Measurements from ENCODE around the gene CD6.

Gene CD6

DNA sequence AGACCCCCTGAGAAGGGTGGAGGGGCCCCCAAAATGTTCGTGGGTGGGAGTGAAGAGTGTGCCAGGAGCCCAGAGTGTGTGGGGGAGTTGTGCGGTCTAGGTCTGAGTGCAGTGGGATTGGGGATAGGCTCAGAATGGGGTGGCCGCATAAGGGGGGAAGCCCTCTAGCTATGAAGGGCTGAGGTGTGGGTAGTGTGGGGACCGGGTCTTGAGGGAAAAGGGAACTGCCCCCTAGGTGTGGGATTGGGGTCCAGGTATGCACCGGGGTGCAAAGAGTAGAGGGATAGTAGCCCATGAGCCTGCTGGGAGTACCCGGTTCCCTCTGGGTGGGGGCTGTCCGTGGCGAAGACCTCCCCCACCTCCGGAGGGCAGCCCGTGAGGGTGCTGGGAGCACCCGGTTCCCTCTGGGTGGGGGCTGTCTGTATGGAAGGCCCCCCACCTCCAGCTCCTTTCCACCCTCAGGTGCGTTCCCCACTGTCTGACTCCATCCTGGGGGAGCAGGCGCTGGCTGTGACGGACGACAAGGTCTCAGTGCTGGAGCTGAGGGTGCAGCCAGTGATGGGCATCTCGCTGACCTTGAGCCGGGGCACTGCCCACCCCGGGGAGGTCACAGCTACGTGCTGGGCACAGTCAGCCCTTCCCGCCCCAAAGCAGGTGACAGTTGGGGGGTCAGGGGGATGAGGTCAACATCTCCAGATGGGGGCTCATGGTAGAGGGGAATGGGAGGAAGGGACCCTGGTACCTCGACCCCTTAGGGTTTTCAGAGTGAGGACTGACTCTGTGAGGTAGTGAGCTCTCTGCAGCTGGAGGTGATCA is 36.5 kb upstream of the CD6 start:
- no peak for DNase-seq

DNA sequence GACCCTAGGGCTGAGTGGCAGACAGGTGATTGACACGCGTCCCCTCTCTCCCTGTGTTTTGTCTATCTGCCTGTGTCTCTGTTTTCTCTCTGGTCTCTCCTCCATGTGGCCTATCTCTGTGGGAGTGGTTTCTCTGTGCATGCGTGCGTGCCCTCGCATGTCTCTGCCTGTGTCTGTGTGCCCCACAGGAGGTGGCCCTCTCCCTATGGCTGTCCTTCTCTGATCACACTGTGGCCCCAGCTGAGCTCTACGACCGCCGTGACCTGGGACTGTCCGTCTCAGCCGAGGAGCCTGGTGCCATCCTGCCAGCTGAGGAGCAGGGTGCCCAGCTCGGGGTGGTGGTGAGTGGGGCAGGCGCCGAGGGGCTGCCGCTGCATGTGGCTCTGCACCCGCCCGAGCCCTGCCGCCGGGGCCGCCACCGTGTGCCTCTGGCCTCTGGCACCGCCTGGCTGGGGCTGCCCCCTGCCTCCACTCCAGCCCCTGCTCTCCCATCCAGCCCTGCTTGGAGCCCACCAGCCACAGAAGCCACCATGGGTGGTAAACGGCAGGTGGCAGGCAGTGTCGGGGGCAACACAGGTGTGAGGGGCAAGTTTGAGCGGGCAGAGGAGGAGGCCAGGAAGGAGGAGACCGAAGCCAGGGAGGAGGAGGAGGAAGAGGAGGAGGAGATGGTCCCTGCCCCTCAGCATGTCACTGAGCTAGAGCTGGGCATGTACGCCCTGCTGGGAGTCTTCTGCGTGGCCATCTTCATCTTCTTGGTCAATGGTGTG is 35.6 kb upstream of the CD6 start:
- no peak for DNase-seq

DNA sequence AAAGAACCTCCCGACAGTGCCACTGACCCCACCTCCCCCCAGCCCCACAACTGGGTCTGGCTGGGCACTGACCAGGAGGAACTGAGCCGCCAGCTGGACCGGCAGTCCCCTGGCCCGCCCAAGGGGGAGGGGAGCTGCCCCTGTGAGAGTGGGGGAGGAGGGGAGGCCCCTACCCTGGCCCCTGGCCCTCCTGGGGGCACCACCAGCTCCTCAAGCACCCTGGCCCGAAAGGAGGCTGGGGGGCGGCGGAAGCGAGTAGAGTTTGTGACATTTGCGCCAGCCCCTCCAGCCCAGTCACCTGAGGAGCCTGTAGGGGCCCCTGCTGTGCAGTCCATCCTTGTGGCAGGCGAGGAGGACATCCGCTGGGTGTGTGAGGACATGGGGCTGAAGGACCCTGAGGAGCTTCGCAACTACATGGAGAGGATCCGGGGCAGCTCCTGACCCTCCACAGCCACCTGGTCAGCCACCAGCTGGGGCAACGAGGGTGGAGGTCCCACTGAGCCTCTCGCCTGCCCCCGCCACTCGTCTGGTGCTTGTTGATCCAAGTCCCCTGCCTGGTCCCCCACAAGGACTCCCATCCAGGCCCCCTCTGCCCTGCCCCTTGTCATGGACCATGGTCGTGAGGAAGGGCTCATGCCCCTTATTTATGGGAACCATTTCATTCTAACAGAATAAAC is 34.9 kb upstream of the CD6 start:
- no peak for DNase-seq

DNA sequence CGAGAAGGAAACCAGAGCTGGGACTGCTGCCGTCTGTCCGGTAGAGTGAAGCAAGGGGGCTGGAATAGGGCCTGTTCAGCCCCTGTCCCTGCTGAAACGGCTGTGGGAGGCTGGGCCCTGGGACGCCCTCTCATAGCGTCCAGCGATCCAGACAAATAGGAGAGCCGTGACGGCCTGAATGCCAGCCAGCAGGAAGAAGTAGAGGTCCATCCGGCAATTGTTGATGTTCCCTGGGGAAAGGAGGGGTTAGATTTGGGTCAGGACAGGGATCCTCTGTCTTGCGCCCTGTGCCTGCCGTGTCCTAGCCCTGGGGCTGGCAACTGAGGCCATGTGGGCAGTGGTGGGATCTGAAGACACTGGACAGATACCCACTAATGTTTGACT is 34.3 kb upstream of the CD6 start:
- no peak for DNase-seq

DNA sequence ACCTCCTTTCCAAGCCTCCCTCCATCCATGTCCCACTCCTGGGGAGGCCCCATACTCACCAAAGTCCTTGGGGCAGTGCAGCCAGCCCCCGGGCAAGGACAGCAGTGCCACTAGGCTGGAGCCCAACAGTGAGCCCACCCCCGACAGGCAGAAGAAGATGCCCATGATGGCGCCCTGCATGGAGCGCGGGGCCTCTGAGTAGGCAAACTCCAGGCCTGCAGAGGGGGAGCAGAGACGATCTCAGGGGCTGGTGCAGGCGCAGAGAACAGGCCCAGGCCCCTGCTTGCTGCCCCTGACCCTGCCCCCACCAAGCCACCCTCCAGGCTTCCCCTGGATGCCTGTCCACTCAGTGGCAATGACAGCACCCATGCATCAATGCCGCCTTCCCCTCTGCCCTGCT is 33.7 kb upstream of the CD6 start:
- DNase-seq = no peak

DNA sequence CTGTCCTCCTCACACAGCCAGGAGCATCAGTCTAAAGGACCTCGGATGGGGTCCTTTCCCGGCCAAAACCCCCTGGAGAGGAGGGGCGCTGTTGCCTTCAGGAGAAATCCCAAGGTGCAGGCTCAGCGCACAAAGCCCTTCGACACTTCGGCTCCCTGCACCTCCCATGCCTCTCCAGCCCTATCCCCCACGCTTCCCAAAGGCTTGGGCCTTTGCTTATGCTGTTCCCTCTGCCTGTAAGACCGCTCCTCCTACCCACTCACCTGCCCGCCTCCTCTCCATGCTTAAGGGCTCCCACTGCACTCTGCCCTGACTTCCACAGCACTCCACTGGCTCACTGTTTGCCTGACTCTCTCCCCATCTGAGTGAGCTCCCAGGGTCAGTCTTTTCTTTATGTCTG is 33.0 kb upstream of the CD6 start:
- no peak for DNase-seq

DNA sequence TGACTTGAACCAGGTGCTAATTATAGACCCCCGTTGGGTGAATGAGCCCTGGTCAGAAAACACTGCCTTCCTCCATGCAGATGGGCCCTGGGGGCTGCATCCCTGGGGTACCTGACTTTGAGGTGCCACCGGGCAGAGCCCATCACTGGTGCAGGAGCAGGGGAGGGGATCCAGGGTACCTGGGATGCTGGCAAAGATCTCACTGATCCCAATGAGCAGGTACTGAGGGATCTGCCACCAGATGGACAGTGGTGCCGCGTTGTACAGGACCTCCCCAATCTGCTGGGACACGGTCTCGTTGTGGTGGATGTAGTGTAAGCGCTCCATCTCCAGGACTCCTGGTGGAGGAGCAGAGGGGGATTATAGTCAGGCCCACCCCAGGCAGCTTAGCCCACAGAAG is 32.2 kb upstream of the CD6 start:
- DNase-seq = no peak

DNA sequence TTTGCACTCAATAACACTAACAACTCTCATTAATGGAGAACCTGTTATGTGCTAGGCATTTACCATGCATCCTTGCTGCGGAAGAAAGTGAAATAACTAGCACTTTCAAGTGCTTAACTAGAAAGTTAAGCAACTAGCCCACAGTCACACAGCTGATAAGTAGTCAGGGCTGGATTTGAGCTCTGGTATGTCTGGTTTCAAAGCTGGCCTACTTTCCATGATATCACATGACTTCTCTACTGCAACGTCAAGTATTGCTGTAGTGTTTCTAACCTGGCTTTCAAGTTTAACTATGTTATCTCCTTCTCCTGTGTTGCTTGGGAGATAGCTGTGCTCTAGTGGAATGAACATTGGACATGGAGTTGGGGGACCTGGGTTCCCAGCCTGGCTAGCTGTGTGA is 31.6 kb upstream of the CD6 start:
- DNase-seq = no peak

DNA sequence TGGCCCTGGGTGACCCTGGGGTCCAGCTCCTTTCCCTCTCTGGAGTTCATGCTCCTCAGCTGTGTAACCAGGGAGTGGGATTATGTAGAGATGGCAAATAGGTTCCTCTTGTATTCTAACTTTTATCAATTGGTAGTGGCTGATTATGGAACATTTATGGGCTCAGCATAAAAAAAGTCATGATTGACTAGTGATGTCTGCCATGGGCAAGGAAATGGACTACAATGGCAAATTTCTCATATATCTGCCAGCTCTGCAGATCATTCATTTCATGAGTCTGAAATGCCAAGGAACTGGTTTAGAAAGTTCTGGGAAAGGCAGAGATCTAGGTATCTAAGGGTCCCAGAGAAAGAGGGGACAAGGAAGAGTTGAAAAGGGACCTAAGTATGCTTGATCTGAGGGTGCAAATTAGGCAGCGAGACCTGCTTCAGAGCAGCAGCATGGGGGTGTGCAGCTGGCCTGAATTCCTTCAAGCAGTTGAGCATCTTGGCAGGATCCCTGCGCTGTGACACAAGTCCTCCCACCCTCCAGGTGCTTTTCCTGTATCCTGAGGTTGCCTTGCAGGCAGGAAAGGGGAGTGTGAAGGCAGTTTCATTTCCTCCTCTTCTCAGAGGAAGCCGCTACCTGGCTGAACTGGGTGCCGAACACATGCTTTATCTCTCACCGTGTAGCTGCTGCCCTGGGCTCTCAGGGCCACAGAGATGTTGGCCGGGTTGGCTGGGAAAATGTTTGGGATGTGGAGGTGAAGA is 29.9 kb upstream of the CD6 start:
- no peak for DNase-seq

DNA sequence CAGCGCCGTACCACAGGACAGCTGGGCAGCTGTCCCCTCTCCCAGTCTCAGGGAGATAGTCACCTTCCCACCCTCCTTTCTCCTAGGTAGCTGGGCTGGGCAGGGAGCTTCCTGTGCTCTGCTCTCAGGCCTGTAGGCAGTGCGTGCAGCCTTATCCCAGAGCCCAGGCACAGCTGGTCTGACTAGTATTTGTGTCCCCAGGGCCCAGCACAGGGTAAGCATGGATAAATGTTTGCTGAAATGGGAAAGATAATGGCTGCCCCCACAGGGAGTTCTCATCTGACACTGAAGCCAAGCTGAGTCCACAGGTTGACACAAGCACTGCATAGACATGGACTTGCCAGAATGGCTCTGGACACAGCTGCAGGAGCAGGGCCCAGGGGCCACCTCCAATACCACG is 29.3 kb upstream of the CD6 start:
- DNase-seq = no peak

DNA sequence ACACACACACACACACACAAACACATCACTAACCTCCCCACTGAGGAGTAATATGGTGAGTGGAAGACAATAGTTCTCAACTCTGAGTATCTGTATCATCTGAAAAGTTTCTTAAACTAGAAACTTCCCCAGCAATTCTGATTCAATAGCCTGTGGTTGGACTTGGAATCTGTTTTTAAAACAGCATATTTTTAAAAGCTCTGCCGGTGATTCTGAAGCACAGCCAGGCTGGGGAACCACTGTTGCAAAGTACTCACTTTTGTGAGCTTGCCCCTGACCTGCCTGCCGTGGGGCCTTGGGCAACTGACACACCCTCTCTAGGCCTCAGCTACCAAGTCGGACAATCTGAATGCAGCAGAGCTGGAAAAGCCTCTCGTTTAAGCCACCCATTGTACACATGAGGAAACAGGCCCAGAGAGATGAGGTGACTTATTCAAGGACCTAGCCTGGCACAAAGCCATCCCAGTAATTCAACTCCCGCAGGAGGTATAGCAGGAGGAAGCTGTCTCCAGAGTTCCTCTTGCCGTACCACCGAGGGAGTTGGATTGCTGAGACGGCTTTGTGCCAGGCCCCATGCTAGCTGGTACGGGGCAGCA is 28.4 kb upstream of the CD6 start:
- no peak for DNase-seq

DNA sequence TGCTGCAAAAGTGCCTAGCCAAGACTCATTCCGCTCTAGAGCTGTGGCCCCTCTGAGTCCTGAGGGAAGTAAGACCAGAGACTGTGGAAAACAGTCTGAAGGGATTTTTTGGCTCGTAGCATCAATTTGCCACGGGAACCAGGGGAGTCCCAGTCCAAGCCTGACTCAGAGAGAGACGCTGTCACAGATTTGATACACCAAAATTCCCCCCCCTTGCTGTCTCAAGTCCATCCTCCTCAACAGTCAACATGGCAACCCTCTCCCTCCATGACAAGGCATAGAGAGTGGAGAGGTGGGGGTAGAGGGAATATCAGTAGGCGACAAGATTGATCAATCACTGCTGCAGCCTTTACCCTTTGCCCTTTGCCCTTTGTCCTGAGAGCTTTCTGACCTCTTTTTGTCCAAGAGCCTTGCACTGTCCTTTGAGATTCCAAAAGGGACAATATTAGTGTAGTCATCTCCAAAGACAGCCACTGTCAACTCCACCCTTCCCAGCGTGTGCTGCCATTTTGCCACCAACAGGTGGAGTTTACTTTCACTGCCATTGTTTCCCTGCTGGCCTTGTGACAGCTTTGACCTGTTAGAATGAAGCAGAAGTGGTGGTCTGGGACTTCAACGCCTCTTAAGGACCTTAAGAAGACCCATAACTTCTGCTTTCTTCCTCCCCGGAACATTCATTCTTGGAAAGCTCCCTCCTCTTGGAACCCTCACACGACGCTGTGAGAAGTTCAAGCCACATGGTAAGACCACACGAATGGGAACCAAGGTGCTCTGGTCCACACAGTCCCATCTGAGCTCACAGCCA is 26.8 kb upstream of the CD6 start:
- DNase-seq = no peak

DNA sequence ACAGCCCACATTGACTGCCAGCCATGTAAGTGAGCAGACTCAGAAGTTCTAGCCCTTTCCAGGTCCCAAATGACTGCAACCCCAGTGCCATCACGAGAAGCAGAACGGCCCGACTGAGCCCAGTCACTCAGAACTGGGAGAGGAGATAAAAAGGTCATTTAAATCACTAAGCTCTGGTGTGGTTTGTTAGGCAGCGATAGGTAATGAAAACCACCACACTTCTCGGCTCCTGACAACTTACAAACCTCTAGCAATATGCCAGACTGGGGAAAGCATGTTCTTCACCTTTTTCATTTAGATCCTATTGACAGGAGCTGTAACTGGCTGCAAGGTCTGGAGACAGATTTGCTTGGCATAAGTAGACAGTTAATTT is 26.2 kb upstream of the CD6 start:
- no peak for DNase-seq

DNA sequence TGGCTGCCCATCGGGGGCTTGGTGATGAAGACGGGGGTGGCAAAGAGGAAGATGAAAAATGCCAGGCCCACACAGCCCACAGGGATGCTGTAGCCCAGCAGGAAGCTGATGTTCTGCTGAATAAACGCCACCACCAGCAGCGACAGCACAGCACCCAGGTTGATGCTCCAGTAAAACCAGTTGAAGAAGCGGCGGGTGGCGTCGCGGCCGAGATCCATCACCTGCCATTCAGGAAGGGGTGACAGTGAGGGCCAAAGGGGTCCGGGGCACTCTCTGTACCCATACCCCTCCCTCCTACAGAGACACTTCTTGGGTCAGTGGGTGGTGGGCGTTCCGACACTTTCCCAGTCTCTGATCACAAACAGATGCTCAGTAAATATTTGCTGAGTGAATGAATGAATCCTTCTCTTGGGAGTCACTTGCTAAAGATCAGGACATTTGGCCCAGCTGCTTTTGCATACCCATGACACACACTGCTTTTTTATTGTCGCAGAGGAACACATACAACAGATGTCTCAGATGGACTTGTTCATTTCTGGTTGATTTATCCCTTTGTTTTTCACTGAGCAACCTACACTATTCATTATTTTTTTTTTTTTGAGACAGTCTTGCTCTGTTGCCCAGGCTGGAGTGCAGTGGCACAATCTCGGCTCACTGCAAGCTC is 24.7 kb upstream of the CD6 start:
- DNase-seq = no peak

DNA sequence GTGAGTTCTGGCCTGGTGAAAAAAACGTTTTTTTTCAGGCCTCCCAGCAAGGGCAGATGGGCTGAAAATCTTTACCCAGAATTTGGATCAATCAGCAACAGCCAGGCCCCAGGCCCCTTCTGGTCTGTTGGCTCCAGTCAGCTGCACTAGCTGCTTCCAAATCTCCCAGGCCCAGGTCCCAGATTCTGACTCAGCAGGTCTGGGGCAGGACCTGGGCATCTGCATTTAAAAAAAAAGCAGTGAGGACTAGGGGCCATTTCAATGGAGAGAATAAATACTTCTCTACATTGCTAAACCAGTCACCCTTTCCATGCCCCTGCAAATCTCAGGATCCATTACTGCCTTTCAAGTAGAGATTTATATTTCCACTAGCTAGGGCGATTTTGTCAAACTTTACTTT is 23.8 kb upstream of the CD6 start:
- no peak for DNase-seq

DNA sequence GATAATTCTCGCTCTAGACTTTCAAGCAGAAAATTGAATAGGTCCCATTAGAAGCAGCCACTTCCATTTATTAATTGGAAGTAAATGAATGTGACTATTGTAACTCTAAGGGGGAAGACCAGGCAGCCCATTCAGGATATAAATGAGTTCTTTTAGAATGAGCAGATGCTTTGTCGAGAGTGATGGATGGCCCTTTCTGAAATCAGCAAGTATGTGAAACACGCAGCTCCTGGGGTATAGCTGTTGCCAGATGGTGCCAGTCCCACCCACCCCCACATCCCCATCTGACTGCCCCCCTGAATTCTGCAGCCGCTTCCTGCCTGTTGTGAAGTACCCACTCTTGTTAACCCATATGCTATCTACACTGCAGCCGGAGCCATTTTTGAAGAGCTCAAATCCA is 23.2 kb upstream of the CD6 start:
- no peak for DNase-seq

DNA sequence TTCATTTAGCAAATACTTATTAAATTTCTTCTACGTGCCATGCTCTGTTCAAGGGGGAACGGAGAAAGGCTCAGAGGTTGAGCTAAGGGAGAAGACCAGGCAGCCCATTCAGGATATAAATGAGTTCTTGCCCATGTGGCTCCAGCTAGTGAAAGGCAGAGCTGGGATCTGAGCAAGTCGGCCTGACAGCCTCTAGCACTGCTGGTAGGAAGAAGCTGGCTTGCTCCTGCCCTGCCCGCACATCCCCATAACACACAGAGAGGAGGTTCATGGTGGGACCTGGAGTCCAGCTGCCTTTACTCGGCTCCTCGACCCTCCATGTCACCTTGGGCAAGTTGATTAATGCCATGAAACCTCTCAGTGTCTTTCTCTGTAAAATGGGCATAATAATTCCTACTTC is 21.5 kb upstream of the CD6 start:
- no peak for DNase-seq

DNA sequence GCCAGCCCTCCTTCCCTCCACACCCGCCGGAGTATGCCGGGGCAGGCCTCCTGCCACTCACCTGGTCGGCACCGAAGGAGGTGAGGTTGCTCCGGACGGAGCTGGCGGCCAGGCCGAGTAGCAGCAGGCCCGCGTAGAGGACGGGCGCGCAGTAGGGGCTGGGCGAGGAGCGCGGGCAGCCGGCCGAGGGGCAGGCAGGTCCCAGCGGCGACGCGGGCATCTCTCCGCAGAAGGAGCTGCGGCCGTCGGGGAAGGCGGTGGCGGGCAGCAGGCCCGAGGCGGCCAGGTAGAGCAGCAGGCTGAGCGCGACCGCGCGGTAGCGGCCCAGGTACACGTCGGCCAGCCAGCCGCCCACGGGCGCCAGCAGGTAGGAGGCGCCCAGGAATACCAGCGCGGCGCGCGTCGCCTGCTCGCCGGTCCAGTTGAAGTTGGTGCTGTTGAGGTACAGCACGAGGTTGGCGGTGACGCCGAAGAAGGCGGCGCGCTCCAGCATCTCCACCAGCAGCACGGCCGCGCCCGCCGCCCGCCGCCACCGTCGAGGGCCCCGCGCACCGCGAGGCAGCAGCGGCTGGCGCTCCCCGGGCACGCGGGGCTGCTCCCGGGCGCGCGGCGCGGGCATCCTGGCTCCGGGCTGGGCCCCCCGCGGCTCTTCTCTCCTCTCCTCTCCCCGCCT is 20.4 kb upstream of the CD6 start:
- no peak for DNase-seq

DNA sequence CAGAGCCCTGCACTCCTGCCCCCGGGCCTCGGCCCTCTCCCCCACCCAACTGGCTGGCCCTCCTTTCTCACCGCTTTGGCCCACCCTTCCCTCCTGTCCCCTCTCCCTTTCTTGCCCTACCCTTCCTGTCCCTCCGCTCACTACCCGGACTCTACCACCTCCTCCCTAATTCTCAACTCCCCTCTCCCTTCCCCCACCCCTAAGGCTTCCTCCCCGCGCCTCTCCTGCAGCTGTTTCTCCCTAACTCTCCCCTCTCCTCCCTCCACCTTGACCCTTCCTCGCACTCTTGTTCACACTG is 19.9 kb upstream of the CD6 start:
- DNase-seq = peak; percentile 9

DNA sequence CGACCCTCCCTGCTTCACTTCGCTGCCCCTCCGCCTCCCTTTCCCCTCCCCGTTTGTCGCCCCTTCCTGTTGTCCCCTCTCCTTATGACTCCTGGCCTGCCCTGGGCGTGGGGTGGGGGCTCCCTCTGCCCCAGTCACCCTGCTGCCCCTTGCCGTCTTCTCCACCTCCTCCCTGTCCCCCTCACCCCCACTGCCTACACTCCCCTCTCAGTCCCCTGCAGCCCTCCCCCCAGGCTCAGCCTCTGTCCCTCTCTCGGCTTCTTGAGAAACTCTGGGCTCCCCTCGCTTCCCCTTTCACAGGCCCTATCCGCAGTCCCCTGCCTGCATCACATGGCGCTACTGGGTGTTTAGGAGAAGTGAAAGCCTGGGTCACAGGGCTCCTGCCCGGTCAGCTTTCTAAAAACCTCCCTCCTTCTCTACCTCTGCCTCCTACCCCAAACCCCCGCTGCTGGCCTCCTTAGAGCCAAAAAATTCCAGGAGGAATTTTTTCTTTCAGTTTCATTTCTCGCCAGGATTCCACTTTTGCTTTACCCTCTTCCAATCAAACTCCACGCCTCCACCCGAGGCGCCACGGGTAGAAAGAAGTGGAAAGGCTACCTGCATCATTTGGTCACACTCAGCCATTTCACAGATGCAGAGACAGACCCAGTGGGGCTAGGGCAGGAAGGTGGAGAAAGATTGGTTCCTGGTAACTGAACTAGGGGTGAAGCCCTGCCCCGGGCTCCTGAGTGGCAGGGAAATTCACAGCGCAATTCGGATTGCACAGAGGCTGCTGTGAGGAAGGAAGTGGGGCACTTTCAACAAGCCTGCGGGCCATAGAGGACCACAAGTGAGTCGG is 19.4 kb upstream of the CD6 start, which contains the start of gene SLC15A3:
TSS of gene SLC15A3 (minus strand) at position 273 of the 838 bp plus-strand sequence. CDS start 625 bp downstream, outside the sequence.
- DNase-seq = peak; percentile 38
